Inflammatory macrophage treated with lipopolysaccharide for 1 hour (primary cell): ENCODE data around the gene MTA2.
A peak's percentile ranks its signal among the peaks of the same experiment; 100 is the strongest.

ENCODE experiments used
- DNase-seq, 2 donors: peaks; one replicate each; pipeline ENCODE4 v3.0.0-alpha.2; 2020 to 2022

The MTA2 gene

DNA sequence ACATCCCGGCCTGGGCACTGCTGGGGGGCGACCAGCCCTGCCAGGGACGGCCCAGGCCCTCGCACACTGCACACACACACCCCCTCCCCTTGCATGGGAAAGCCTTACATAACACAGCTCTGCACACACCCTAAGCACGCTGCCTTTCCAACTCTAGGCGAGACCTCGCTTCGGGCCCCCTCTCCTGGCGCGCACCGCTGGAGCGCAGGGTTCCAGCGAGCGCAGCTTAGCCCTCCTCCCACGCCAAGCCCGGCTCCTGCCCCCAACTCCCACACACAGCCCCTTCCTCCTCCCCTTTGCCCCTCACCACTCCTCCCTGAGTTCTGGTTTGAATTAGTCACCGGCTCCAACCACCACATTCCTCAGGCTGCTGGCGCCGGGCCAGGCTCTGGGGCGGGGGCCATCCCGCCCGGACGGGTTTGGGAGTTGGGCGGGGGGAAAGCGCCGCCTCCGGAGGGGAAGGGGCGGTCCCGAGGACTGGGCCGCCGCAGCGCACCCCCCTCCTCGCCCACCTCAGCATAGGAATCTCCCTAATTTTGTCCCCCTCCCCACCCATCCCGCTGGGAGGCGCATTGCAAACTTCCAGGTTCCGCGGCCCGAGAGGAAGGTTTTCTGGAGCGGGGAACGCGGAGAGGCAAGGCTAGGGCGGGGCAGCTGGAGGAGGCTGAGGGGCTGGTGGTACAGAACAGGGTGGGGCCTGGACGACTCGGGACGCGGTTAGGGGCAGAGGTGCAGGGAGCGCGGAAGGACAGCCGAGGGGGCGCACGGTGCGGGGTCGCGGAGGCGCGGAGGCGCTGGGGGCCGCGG is 56.0 kb downstream of the MTA2 start:
- DNase-seq = peak; percentile 90 to 92

- peak; percentile 75 to 77 for DNase-seq
Measured at GRCh38 chr11:62544581-62545436, 56.9 kb downstream of the MTA2 start.

DNA sequence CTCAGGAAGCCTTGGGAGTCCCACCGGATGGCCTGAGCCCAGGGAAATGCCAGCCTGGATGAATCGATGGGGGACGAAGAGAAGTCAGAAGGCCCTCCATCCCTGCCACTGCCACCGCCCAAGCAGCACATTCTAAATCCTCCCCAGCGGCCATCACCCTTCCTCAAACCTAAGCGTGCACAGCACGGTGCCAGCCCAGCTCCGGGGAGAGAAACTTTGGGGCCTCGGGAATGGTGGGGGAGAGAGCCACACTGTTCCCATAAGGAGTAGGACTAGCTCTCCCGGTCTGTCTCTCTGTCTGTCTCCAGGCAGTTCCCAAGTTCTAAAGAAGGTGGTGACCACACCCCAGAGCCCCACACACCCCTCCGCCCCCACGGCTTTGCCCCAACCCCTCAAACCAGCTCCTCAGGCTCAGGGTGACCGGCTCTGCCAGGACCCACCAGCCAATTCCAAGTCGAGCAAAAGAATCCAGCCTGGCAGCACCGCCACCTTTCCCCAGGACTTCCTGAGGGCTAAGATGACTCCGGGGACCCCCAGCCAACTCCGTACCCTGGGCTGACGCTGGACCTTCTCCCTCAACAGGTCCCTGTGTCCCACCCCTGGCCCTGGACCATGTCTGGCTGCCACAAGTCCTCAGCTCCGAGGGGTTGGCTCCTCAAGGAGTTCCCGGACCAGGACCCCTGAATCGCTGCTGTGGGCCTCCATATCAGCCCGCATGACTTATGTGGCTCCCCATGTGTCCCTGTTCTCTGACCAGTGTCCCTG is 57.8 kb downstream of the MTA2 start:
- peak in 1 of 2 donors; percentile 11 for DNase-seq
